Astrocyte (in vitro differentiated cells and primary cell): ENCODE data around the gene OR1A1. TPM values are rescaled to one million over a fixed set of nuclear protein-coding genes. Genes with fewer than 3 reads are reported as not detected.
A peak's percentile ranks its signal among the peaks of the same experiment; 100 is the strongest.
"Not testable (repeated sequence)": the region's sequence is repeated elsewhere in the genome, so short reads cannot be mapped to it uniquely, and the experiment has no call there.

ENCODE experiments used
- DNase-seq: peaks from one replicate; pipeline ENCODE4 v3.0.0-alpha.2; 2010; ENCODE audit warnings: low read depth
- FAIRE-seq: peaks from 2 replicates; lab custom pipeline; 2011; peaks lifted over from hg19 to GRCh38; lab: Jason Lieb, UNC
- H2AFZ ChIP-seq: 2 replicates; pipeline ENCODE4 v1.6.0; 2012; ENCODE audit warnings: low read depth, low read length, inconsistent platforms
- H3K27ac ChIP-seq: 2 replicates; pipeline ENCODE4 v1.5.1; 2011; ENCODE audit warnings: low read depth, low read length, inconsistent platforms
- H3K27me3 ChIP-seq: 2 replicates; pipeline ENCODE4 v1.6.0; 2011; ENCODE audit warnings: low read length, inconsistent platforms; ENCODE audit not compliant: insufficient read depth
- H3K36me3 ChIP-seq: 2 replicates; pipeline ENCODE4 v1.5.1; 2011; ENCODE audit warnings: low read length, inconsistent platforms; ENCODE audit not compliant: insufficient read depth
- H3K4me1 ChIP-seq: 2 replicates; pipeline ENCODE4 v1.5.1; 2011; ENCODE audit warnings: low read length, inconsistent platforms; ENCODE audit not compliant: insufficient read depth
- H3K4me2 ChIP-seq: 2 replicates; pipeline ENCODE4 v1.6.0; 2012; ENCODE audit warnings: low read length, inconsistent platforms
- H3K4me3 ChIP-seq: 2 replicates; pipeline ENCODE4 v1.5.1; 2011; ENCODE audit warnings: low read depth, mild to moderate bottlenecking, low read length, inconsistent platforms; ENCODE audit not compliant: insufficient read depth
- H3K79me2 ChIP-seq: 2 replicates; pipeline ENCODE4 v1.6.0; 2012; ENCODE audit warnings: mild to moderate bottlenecking, low read length, inconsistent platforms; ENCODE audit not compliant: insufficient read depth
- H3K9ac ChIP-seq: 2 replicates; pipeline ENCODE4 v1.6.0; 2012; ENCODE audit warnings: mild to moderate bottlenecking, low read length, inconsistent platforms
- H3K9me3 ChIP-seq: 2 replicates; pipeline ENCODE4 v1.5.1; 2012; ENCODE audit warnings: low read depth, mild to moderate bottlenecking, low read length, inconsistent platforms; ENCODE audit not compliant: insufficient read depth
- H4K20me1 ChIP-seq: 2 replicates; pipeline ENCODE4 v1.6.0; 2012; ENCODE audit warnings: low read length, inconsistent platforms; ENCODE audit not compliant: insufficient read depth
- H3K27ac Mint-ChIP-seq: one replicate; pipeline ENCODE4 v1.8.0; 2021; ENCODE audit warnings: mild to moderate bottlenecking, mixed read lengths; ENCODE audit not compliant: unreplicated experiment
- H3K27me3 Mint-ChIP-seq: one replicate; pipeline ENCODE4 v1.8.0; 2021; ENCODE audit warnings: low read depth, mixed read lengths; ENCODE audit not compliant: unreplicated experiment
- H3K36me3 Mint-ChIP-seq: one replicate; pipeline ENCODE4 v1.8.0; 2021; ENCODE audit warnings: low read depth, mixed read lengths; ENCODE audit not compliant: unreplicated experiment
- H3K4me1 Mint-ChIP-seq: one replicate; pipeline ENCODE4 v1.8.0; 2021; ENCODE audit warnings: low read depth, mixed read lengths; ENCODE audit not compliant: unreplicated experiment
- H3K4me3 Mint-ChIP-seq: one replicate; pipeline ENCODE4 v1.8.0; 2021; ENCODE audit warnings: mild to moderate bottlenecking, moderate library complexity, mixed read lengths; ENCODE audit not compliant: unreplicated experiment
- H3K9me3 Mint-ChIP-seq: one replicate; pipeline ENCODE4 v1.8.0; 2021; ENCODE audit warnings: mild to moderate bottlenecking, mixed read lengths; ENCODE audit not compliant: unreplicated experiment
- EZH2 ChIP-seq: IDR thresholded peaks from 2 replicates; pipeline ENCODE4 v1.6.1; 2012; ENCODE audit warnings: mild to moderate bottlenecking, low read length, inconsistent platforms; ENCODE audit not compliant: insufficient read depth
- total RNA-seq: library from RNA; stranded (reverse); gene quantifications from 2 replicates; pipeline ENCODE4 v1.2.1, GENCODE V29; 2021
- TF ChIP-seq, protein P1 (sequence below): IDR thresholded peaks from 2 replicates; pipeline ENCODE4 v1.5.1; 2011; ENCODE audit warnings: low read depth, mild to moderate bottlenecking, inconsistent platforms, low read length, moderate library complexity; ENCODE audit not compliant: insufficient read depth

Gene OR1A1
- total RNA-seq, 1 donor from 2014 or later, result not detected

DNA sequence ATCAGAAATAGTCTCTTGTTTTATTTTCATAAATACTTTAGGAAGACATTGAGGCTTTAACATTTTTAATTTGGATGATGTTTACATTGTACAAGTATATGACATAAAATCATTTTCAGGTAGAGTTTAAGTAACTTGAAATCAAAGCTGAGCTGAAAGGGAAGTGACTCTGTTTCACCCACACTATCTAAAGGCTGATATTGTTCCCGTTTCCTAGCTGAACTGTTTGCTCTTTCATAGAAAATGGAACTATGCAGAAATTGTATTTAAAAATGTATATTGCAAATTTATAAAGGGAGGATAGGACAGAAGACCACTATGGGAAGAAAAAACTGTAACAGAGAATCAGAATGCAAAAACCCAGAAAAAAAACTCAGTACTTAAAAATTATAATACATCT lies 37.4 kb downstream of the OR1A1 start:
- H4K20me1 ChIP-seq, H3K27me3 ChIP-seq, H3K36me3 ChIP-seq, FAIRE-seq, H3K9me3 Mint-ChIP-seq, H3K4me3 Mint-ChIP-seq, H3K9me3 ChIP-seq, H3K4me1 ChIP-seq, H3K4me1 Mint-ChIP-seq, H3K4me3 ChIP-seq, H3K27ac Mint-ChIP-seq, H3K9ac ChIP-seq, H2AFZ ChIP-seq, DNase-seq, H3K27ac ChIP-seq, H3K79me2 ChIP-seq, H3K4me2 ChIP-seq, H3K36me3 Mint-ChIP-seq, H3K27me3 Mint-ChIP-seq: not testable (repeated sequence)

DNA sequence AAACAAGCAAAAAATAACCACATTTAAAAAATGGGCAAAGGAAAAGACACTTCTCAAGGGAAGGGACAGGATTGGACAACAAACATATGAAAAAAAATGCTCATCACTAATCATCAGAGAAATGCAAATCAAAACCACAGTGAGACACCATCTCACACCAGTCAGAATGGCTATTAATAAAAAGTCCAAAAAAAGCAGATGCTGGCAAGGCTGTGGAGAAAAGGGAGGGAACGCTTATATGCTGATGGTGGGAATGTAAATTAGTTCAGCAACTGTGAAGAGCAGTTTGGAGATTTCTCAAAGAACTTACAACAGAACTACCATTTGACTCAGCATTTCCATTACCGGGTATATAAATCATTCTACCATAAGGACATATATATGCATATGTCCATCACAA lies 41.5 kb downstream of the OR1A1 start:
- not testable (repeated sequence) for H3K36me3 Mint-ChIP-seq

DNA sequence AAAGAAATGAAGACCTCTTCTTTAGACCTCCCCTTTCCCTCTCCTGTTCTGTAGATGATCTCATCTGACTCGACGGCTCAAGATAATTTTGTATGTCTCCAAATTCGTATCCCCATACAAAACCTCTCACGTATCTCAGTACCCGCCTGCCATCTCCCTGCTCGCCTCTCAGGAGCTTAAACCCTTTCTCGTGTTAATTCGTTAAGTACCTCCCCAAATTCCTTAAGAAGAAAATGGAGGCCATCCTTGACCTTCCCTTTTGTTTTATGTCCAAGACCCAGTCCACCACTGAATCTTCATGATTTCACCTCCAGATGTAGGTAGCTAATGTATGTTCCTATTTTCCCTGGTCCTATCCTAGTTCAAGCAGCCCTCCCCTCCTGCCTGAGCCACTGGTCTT lies 49.1 kb downstream of the OR1A1 start:
- peaks cover 2% of the 10 kb centered on the region for H3K36me3 Mint-ChIP-seq
- TF ChIP-seq, protein P1, sequence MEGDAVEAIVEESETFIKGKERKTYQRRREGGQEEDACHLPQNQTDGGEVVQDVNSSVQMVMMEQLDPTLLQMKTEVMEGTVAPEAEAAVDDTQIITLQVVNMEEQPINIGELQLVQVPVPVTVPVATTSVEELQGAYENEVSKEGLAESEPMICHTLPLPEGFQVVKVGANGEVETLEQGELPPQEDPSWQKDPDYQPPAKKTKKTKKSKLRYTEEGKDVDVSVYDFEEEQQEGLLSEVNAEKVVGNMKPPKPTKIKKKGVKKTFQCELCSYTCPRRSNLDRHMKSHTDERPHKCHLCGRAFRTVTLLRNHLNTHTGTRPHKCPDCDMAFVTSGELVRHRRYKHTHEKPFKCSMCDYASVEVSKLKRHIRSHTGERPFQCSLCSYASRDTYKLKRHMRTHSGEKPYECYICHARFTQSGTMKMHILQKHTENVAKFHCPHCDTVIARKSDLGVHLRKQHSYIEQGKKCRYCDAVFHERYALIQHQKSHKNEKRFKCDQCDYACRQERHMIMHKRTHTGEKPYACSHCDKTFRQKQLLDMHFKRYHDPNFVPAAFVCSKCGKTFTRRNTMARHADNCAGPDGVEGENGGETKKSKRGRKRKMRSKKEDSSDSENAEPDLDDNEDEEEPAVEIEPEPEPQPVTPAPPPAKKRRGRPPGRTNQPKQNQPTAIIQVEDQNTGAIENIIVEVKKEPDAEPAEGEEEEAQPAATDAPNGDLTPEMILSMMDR, result no peak
- no peak for TF ChIP-seq EZH2
- peaks cover 6% of the 10 kb centered on the region for H3K27me3 Mint-ChIP-seq
- Histone ChIP-seq H3K27me3 (no peaks in the 10 kb centered on the region), H3K9ac (no peak overlapping the region), H3K4me2 (no peak overlapping the region), H2AFZ (no peak overlapping the region), H3K27ac (no peak overlapping the region), H3K4me3 (no peak overlapping the region), H3K79me2 (no peaks in the 10 kb centered on the region), H4K20me1 (no peaks in the 10 kb centered on the region), H3K4me1 (no peaks in the 10 kb centered on the region), H3K9me3 (peaks cover 6% of the 10 kb centered on the region), H3K36me3 (no peaks in the 10 kb centered on the region)
- H3K4me3 Mint-ChIP-seq, result no peak overlapping the region
- FAIRE-seq (no peak), DNase-seq (no peak)
- H3K9me3 Mint-ChIP-seq, result peaks cover 10% of the 10 kb centered on the region
- no peaks in the 10 kb centered on the region for H3K4me1 Mint-ChIP-seq
- H3K27ac Mint-ChIP-seq, result no peak overlapping the region

More for the DNA sequence above, 41.5 kb downstream of the OR1A1 start:
- not testable (repeated sequence) for H3K4me1 ChIP-seq, H3K27ac ChIP-seq, H3K27ac Mint-ChIP-seq, H3K4me3 Mint-ChIP-seq, H3K79me2 ChIP-seq, H3K36me3 ChIP-seq, DNase-seq, H3K27me3 Mint-ChIP-seq, H3K4me3 ChIP-seq, H3K9me3 ChIP-seq, H3K27me3 ChIP-seq, H3K4me1 Mint-ChIP-seq, H2AFZ ChIP-seq, H4K20me1 ChIP-seq, H3K4me2 ChIP-seq, H3K9me3 Mint-ChIP-seq, H3K9ac ChIP-seq
- FAIRE-seq, result peak; percentile 55

DNA sequence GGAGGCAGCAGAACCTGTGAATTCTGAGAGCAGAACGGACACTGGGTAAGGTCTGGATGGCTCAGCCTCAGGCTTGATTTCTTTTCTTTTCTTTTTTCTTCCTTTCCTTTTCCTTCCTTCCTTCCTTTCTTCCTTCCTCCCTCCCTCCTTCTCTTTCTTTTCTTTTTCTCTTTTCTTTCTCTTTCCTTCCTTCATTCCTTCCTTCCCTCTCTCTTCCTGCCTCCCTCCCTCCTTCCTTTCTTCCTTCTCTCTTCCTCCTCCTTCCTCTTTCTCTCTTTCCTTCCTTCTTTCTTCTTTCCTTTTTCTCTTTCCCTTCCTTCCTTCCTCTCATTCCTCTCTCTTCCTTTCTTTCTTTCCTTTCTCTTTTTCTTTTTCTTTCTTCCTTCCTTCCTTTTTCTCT lies 52.7 kb downstream of the OR1A1 start:
- no peak overlapping the region for H3K27ac ChIP-seq
- H3K27ac Mint-ChIP-seq, result no peak overlapping the region
- no peak for FAIRE-seq
- no peak overlapping the region for H3K4me3 ChIP-seq
- TF ChIP-seq, protein P1, result no peak
- TF ChIP-seq EZH2, result no peak
- no peak overlapping the region for H3K4me2 ChIP-seq
- peaks cover 6% of the 10 kb centered on the region for H3K27me3 Mint-ChIP-seq
- H3K36me3 Mint-ChIP-seq, result peaks cover 2% of the 10 kb centered on the region
- H3K9me3 Mint-ChIP-seq, result peaks cover 10% of the 10 kb centered on the region
- H3K9ac ChIP-seq, result no peak overlapping the region
- H3K36me3 ChIP-seq, result no peaks in the 10 kb centered on the region
- H2AFZ ChIP-seq, result no peak overlapping the region
- H3K4me1 ChIP-seq, result no peaks in the 10 kb centered on the region
- no peaks in the 10 kb centered on the region for H3K4me1 Mint-ChIP-seq
- H3K4me3 Mint-ChIP-seq, result no peak overlapping the region
- peaks cover 4% of the 10 kb centered on the region for H3K9me3 ChIP-seq
- no peak for DNase-seq
- no peaks in the 10 kb centered on the region for H3K79me2 ChIP-seq
- H4K20me1 ChIP-seq, result no peaks in the 10 kb centered on the region
- H3K27me3 ChIP-seq, result no peaks in the 10 kb centered on the region
